Measurements from ENCODE around the gene TPD52L1. TPM values are rescaled to one million over a fixed set of nuclear protein-coding genes. Genes with fewer than 3 reads are reported as not detected.

Gene TPD52L1
- total and polyA plus RNA-seq, 8 donors = 21.2 to 51.6 (median 24.4) TPM

DNA sequence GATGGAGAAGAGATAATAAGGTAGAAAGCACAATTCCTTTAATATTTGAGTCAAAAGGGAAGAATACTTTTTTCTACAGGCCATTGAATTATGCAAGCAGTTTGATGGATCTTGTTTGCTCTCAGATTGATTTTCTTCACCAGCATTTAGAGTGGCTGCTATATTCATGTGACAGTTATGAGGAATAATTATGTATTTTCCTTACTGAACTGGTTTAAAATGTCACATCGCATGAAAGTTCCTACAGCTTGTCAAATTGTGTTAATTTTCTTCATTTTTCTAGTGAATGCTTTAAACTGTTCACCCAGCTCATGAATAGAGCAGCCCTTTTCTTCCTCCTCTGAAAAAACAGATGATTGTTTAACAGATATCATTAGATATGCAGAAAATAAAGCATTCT is 37.4 kb upstream of the TPD52L1 start:
- ATAC-seq (no peak), DNase-seq (no peak), FAIRE-seq (no peak)
- WGBS, 2 donors = 30 to 46% methylated on average over 1 of the region's 1 CpG
- intact Hi-C loops (cut with DNase I) = loop anchor here in 1 of 3 donors (10.0 kb wide), 1 partner anchor 251 kb away; no protein-coding TSS in a partner anchor
- TF ChIP-seq CTCF (IDR thresholded peaks at IDR 0.05) = no peak
- no peaks in the 10 kb centered on the region for H3K36me3 ChIP-seq
- H3K27me3 ChIP-seq = no peaks in the 10 kb centered on the region
- H3K4me1 ChIP-seq = no peaks in the 10 kb centered on the region
- H3K4me3 ChIP-seq = no peak overlapping the region
- H3K27ac ChIP-seq = no peak overlapping the region
- peaks cover 0 to 4% (median 0%) of the 10 kb centered on the region in 4 donors for H3K9me3 ChIP-seq

DNA sequence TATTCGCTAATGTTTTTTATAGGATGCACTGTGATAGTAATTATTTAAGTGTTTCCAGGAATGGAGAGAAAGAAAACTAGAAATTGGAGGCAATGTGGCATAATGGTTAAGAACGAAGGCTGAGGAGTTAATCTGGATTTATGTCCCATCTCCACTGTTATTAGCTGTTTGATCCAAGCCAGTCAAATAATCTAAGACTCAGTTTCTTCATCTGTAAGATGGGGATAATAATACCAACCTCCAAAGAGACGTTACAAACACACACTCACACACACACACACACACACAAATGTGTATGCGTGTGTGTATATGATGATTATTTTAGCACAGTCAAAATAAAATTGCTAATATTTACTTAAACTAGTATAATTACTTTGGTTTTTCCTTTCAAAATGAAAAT is 36.9 kb upstream of the TPD52L1 start:
- DNase-seq (no peak), FAIRE-seq (no peak), ATAC-seq (no peak)
- H3K36me3 ChIP-seq = no peaks in the 10 kb centered on the region
- intact Hi-C loops (cut with DNase I) = loop anchor here in 1 of 3 donors (10.0 kb wide), 1 partner anchor 252 kb away; no protein-coding TSS in a partner anchor
- no peak overlapping the region for H3K27ac ChIP-seq
- no peaks in the 10 kb centered on the region for H3K4me1 ChIP-seq
- H3K9me3 ChIP-seq = peaks cover 0 to 2% (median 0%) of the 10 kb centered on the region in 4 donors
- TF ChIP-seq CTCF (IDR thresholded peaks at IDR 0.05) = no peak
- H3K27me3 ChIP-seq = no peaks in the 10 kb centered on the region
- no peak overlapping the region for H3K4me3 ChIP-seq
- 71 to 76% methylated on average over 4 of the region's 4 CpGs for WGBS, 2 donors

DNA sequence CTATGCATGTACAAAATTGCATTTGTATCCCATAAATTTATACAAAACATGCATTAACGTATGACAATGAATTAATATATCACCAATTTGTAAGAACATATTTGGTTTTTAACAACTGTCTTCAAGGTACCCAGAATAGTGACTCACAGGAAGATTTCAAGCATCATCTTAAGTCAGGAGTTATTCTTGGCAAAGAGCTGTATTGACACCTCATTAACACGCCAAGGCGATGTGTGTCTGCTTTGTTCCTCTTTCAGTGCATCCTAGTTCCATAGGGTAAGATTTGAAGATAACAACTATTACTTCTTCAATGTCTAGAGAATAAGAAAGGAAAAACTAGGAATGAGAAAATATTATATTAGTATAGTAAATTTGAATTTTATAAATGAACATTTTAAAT is 35.8 kb upstream of the TPD52L1 start:
- no peak for ATAC-seq
- Histone ChIP-seq H3K27me3 (no peaks in the 10 kb centered on the region), H3K4me1 (no peaks in the 10 kb centered on the region), H3K9me3 (no peaks in the 10 kb centered on the region), H3K36me3 (no peaks in the 10 kb centered on the region), H3K4me3 (no peak overlapping the region), H3K27ac (no peak overlapping the region)
- no peak for DNase-seq
- 76 to 83% methylated on average over 3 of the region's 3 CpGs for WGBS, 2 donors
- FAIRE-seq = peak; percentile 32
- intact Hi-C loops (cut with DNase I) = loop anchor here in 1 of 3 donors (10.0 kb wide), 1 partner anchor 253 kb away; no protein-coding TSS in a partner anchor
- no peak for TF ChIP-seq CTCF (IDR thresholded peaks at IDR 0.05)

DNA sequence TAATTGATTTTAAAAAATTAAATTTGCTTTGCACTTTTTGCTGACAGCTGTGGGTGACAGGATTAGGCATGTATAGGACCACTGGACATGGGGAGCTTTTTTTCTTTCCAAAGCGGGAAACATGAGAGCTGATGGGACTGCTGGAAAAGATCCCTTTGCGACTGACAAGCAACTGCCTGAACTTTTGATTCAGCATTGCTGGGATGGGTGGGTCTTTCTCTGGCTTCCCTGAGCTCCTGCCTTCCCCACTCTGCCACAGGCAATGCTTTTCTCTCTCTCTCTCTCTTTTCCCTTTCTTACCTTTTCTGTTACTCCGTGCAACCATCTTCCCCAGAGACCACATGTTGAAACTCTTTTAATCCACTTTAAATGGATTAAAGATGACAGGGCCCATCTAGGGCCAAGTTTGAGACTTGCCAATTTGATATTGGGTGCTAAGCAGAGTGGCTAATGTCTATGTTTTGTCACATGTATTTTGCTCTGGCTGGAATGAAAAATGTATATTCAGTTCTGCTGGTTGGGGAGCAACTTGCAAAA is 33.5 kb upstream of the TPD52L1 start:
- Histone ChIP-seq H3K27ac (no peak overlapping the region), H3K36me3 (no peaks in the 10 kb centered on the region), H3K9me3 (no peaks in the 10 kb centered on the region), H3K4me1 (no peaks in the 10 kb centered on the region), H3K27me3 (no peaks in the 10 kb centered on the region), H3K4me3 (no peak overlapping the region)
- no peak for ATAC-seq
- 83 to 85% methylated on average over 3 of the region's 3 CpGs for WGBS, 2 donors
- DNase-seq = no peak
- intact Hi-C loops (cut with DNase I) = loop anchor here in 1 of 3 donors (5.0 kb wide), 1 partner anchor 253 kb away; no protein-coding TSS in a partner anchor
- no peak for TF ChIP-seq CTCF (IDR thresholded peaks at IDR 0.05)
- no peak for FAIRE-seq

GRCh38 chr6:125121894-125122293 is 31.7 kb upstream of the TPD52L1 start:
- FAIRE-seq = no peak
- WGBS, 2 donors = 36 to 41% methylated on average over 1 of the region's 1 CpG
- Histone ChIP-seq H3K4me1 (no peaks in the 10 kb centered on the region), H3K9me3 (no peaks in the 10 kb centered on the region), H3K27ac (no peak overlapping the region), H3K27me3 (no peaks in the 10 kb centered on the region), H3K4me3 (no peak overlapping the region), H3K36me3 (no peaks in the 10 kb centered on the region)
- TF ChIP-seq CTCF (IDR thresholded peaks at IDR 0.05) = no peak
- no peak for DNase-seq
- intact Hi-C loops (cut with DNase I) = loop anchor here in 1 of 3 donors (5.0 kb wide), 1 partner anchor 255 kb away; no protein-coding TSS in a partner anchor
- no peak for ATAC-seq

All from pancreas (tissue), 10 donors.